ENCODE data around the gene VIPR1. TPM values are rescaled to one million over a fixed set of nuclear protein-coding genes. Genes with fewer than 3 reads are reported as not detected.

The VIPR1 gene
- total RNA-seq, 1 experiment from 2014 or later, result 3.7 TPM

GRCh38 chr3:42459151-42459550, 43.3 kb upstream of the VIPR1 start:
- POLR2A ChIA-PET (ENCODE audit: unreplicated experiment), result no interaction called here
- no peaks in the 10 kb centered on the region for H3K79me2 ChIP-seq (ENCODE audit: low read length)
- CTCF ChIA-PET, result no interaction called here
- H3K4me1 ChIP-seq (ENCODE audit: insufficient read depth, low read length), result no peaks in the 10 kb centered on the region
- ATAC-seq (no peak), DNase-seq (no peak)
- no TSS peak for BruUV-seq (replicated peaks)
- no peak overlapping the region for H3K4me2 ChIP-seq (ENCODE audit: low read length)
- H3K27me3 ChIP-seq (ENCODE audit: low read length), result no peaks in the 10 kb centered on the region
- H3K9ac ChIP-seq (ENCODE audit: low read length), result no peak overlapping the region
- no peaks in the 10 kb centered on the region for H4K20me1 ChIP-seq (ENCODE audit: low read length)
- 0 out of 2 replicates have a peak, but pooled peaks cover 4% of the 10 kb centered on the region for H3K9me2 ChIP-seq (replicated peaks; ENCODE audit: low read length)
- no peak overlapping the region for H2AFZ ChIP-seq (ENCODE audit: low read length)
- no peaks in the 10 kb centered on the region for H3K9me3 ChIP-seq (ENCODE audit: low read length)
- no peak overlapping the region for H3K4me3 ChIP-seq (ENCODE audit: low read length)
- intact Hi-C loops (cut with micrococcal nuclease), result no loop called here
- TF ChIP-seq CTCF (conservative IDR thresholded peaks at IDR 0.05; ENCODE audit: low read depth, low read length) (no peak), EZH2 (IDR thresholded peaks at IDR 0.05; ENCODE audit: low read length, unreplicated experiment) (no peak), EZH2phosphoT487 (IDR thresholded peaks at IDR 0.05; ENCODE audit: borderline replicate concordance, low read length) (no peak)
- no peaks in the 10 kb centered on the region for H3F3A ChIP-seq (ENCODE audit: low read length, unreplicated experiment)
- H3K36me3 ChIP-seq (ENCODE audit: low read depth, low read length), result no peaks in the 10 kb centered on the region
- no peak overlapping the region for H3K27ac ChIP-seq (ENCODE audit: low read length)

- H3K4me2 ChIP-seq (ENCODE audit: low read length), result no peak overlapping the region
- intact Hi-C loops (cut with micrococcal nuclease), result no loop called here
- TF ChIP-seq EZH2phosphoT487 (IDR thresholded peaks at IDR 0.05; ENCODE audit: borderline replicate concordance, low read length) (no peak), EZH2 (IDR thresholded peaks at IDR 0.05; ENCODE audit: low read length, unreplicated experiment) (no peak), CTCF (conservative IDR thresholded peaks at IDR 0.05; ENCODE audit: low read depth, low read length) (no peak)
- no peak overlapping the region for H3K9ac ChIP-seq (ENCODE audit: low read length)
- no peak overlapping the region for H3K4me3 ChIP-seq (ENCODE audit: low read length)
- no peak for ATAC-seq
- no peaks in the 10 kb centered on the region for H3K27me3 ChIP-seq (ENCODE audit: low read length)
- H3K27ac ChIP-seq (ENCODE audit: low read length), result no peak overlapping the region
- H3F3A ChIP-seq (ENCODE audit: low read length, unreplicated experiment), result no peaks in the 10 kb centered on the region
- no TSS peak for BruUV-seq (replicated peaks)
- DNase-seq, result no peak
- H4K20me1 ChIP-seq (ENCODE audit: low read length), result no peaks in the 10 kb centered on the region
- 0 out of 2 replicates have a peak, but pooled peaks cover 4% of the 10 kb centered on the region for H3K9me2 ChIP-seq (replicated peaks; ENCODE audit: low read length)
- ChIA-PET POLR2A (ENCODE audit: unreplicated experiment) (no interaction called here), CTCF (no interaction called here)
- no peaks in the 10 kb centered on the region for H3K79me2 ChIP-seq (ENCODE audit: low read length)
- no peaks in the 10 kb centered on the region for H3K36me3 ChIP-seq (ENCODE audit: low read depth, low read length)
- no peaks in the 10 kb centered on the region for H3K4me1 ChIP-seq (ENCODE audit: insufficient read depth, low read length)
- no peaks in the 10 kb centered on the region for H3K9me3 ChIP-seq (ENCODE audit: low read length)
- H2AFZ ChIP-seq (ENCODE audit: low read length), result no peak overlapping the region
These were observed 40.7 kb upstream of the VIPR1 start for GRCh38 chr3:42461762-42462161.

DNA sequence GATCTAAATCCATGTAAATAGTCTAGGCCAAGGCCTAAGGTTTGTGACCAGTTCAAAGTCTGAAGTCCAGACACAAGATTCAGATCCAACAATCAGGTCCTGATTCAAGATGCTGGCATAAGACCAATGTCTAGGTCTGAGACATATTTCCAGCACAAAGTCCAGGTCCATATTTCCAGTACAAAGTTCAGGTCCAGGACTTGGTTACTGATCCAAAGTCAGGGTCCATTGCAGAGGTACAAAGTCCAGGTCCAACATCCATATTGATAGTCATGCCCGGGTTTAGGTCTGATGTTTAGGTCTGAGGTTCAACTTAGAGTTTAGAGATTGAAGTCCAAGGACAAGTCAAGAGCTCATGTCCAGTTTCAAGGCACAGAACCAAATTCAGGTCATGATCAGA, 39.4 kb upstream of the VIPR1 start:
- Histone ChIP-seq H3K4me3 (ENCODE audit: low read length) (no peak overlapping the region), H3K79me2 (ENCODE audit: low read length) (no peaks in the 10 kb centered on the region), H3K9me2 (replicated peaks; ENCODE audit: low read length) (0 out of 2 replicates have a peak, but pooled peaks cover 4% of the 10 kb centered on the region), H3K27me3 (ENCODE audit: low read length) (no peaks in the 10 kb centered on the region), H3K27ac (ENCODE audit: low read length) (no peak overlapping the region), H3K36me3 (ENCODE audit: low read depth, low read length) (no peaks in the 10 kb centered on the region), H2AFZ (ENCODE audit: low read length) (no peak overlapping the region), H3K9ac (ENCODE audit: low read length) (no peak overlapping the region), H4K20me1 (ENCODE audit: low read length) (no peaks in the 10 kb centered on the region), H3K9me3 (ENCODE audit: low read length) (no peaks in the 10 kb centered on the region), H3K4me1 (ENCODE audit: insufficient read depth, low read length) (no peaks in the 10 kb centered on the region), H3K4me2 (ENCODE audit: low read length) (no peak overlapping the region), H3F3A (ENCODE audit: low read length, unreplicated experiment) (no peaks in the 10 kb centered on the region)
- no TSS peak for BruUV-seq (replicated peaks)
- DNase-seq (no peak), ATAC-seq (no peak)
- ChIA-PET POLR2A (ENCODE audit: unreplicated experiment) (no interaction called here), CTCF (no interaction called here)
- no peak for TF ChIP-seq CTCF (conservative IDR thresholded peaks at IDR 0.05; ENCODE audit: low read depth, low read length)
- TF ChIP-seq EZH2 (IDR thresholded peaks at IDR 0.05; ENCODE audit: low read length, unreplicated experiment), result no peak
- TF ChIP-seq EZH2phosphoT487 (IDR thresholded peaks at IDR 0.05; ENCODE audit: borderline replicate concordance, low read length), result no peak
- intact Hi-C loops (cut with micrococcal nuclease), result no loop called here
